Glomerular visceral epithelial cell (primary cell): Measurements from ENCODE around the gene EIF4G1.
"Not testable (repeated sequence)": the region's sequence is repeated elsewhere in the genome, so short reads cannot be mapped to it uniquely, and the experiment has no call there.

Source experiments
- DNase-seq: peaks from one replicate; pipeline ENCODE4 v3.0.0-alpha.2; 2016; ENCODE audit errors: extremely low spot score

The EIF4G1 gene, protein sequence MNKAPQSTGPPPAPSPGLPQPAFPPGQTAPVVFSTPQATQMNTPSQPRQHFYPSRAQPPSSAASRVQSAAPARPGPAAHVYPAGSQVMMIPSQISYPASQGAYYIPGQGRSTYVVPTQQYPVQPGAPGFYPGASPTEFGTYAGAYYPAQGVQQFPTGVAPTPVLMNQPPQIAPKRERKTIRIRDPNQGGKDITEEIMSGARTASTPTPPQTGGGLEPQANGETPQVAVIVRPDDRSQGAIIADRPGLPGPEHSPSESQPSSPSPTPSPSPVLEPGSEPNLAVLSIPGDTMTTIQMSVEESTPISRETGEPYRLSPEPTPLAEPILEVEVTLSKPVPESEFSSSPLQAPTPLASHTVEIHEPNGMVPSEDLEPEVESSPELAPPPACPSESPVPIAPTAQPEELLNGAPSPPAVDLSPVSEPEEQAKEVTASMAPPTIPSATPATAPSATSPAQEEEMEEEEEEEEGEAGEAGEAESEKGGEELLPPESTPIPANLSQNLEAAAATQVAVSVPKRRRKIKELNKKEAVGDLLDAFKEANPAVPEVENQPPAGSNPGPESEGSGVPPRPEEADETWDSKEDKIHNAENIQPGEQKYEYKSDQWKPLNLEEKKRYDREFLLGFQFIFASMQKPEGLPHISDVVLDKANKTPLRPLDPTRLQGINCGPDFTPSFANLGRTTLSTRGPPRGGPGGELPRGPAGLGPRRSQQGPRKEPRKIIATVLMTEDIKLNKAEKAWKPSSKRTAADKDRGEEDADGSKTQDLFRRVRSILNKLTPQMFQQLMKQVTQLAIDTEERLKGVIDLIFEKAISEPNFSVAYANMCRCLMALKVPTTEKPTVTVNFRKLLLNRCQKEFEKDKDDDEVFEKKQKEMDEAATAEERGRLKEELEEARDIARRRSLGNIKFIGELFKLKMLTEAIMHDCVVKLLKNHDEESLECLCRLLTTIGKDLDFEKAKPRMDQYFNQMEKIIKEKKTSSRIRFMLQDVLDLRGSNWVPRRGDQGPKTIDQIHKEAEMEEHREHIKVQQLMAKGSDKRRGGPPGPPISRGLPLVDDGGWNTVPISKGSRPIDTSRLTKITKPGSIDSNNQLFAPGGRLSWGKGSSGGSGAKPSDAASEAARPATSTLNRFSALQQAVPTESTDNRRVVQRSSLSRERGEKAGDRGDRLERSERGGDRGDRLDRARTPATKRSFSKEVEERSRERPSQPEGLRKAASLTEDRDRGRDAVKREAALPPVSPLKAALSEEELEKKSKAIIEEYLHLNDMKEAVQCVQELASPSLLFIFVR (N-terminal part only)

DNA sequence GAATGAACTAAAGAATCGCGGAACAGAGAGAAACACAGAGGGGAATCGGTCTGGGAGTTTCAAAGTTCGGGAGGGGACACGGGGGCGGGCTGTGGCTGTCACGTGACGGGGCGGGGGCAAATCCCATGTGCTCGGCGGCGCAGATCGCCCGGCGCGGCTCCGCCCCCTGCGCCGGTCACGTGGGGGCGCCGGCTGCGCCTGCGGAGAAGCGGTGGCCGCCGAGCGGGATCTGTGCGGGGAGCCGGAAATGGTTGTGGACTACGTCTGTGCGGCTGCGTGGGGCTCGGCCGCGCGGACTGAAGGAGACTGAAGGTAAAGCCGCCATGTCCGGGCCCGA is at the start of gene EIF4G1:
Gene EIF4G1, plus strand, starts transcription at position 244 of the 337 bp plus-strand sequence. CDS start 1,191 bp downstream, outside the sequence.
- peak; percentile 95 for DNase-seq

GRCh38 chr3:184267249-184267648 is 47.2 kb upstream of the EIF4G1 start:
- DNase-seq, result not testable (repeated sequence)

GRCh38 chr3:184272269-184272668 is 42.1 kb upstream of the EIF4G1 start:
- no peak for DNase-seq

DNA sequence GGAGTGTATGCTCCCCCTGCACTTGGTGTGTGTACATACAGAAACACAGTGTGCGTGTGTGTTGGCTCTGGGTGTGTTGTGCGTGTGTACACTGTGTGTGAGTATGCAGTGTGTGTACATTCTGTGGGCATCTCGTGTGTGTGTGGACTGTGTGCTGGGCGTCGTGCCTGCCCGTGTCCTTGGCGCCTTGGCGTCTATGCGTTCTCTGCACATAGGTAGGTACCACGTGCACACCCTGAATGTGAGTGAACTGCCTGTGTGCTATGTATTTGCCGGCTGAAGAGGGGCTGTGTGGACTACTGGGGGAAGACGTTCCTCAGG is 39.1 kb upstream of the EIF4G1 start:
- no peak for DNase-seq

- no peak for DNase-seq
Observed at GRCh38 chr3:184275961-184276910, 38.2 kb upstream of the EIF4G1 start, which contains the start of gene ECE2. Gene ECE2 (plus strand): TSS chr3:184276022. CDS start chr3:184276154, 132 bp downstream.

DNA sequence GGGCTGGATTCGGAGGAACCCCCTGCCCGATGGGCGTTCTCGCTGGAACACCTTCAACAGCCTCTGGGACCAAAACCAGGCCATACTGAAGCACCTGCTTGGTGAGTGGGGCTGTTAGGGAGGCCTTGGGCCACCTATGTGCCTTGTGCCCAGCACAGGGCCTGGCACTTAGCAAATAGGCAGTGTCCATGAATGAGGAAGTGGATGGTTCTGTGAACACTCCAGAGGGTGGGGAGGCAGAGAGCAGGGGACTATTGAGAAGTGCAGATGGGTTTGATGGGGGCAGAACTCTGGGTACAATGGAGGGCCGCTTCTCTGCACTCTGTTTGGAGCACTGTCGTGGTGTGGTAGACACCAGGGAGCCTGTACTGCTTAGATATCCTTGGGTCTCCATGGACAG is 37.0 kb upstream of the EIF4G1 start:
- DNase-seq, result no peak

- DNase-seq, result no peak
Observed at GRCh38 chr3:184282941-184283340, 31.5 kb upstream of the EIF4G1 start.

DNA sequence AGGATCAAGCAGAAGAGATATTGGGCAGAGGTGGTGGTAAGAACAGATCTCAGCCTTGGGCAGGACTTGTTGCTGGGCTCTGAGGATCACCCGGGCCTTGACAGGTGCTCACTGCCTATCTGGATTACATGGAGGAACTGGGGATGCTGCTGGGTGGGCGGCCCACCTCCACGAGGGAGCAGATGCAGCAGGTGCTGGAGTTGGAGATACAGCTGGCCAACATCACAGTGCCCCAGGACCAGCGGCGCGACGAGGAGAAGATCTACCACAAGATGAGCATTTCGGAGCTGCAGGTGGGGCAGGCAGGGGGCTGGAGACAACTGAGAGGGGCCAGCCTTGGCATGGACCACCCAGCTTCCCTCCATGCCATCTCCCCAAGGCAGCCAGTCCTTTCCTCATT is 30.7 kb upstream of the EIF4G1 start:
- DNase-seq, result no peak

GRCh38 chr3:184284696-184285095 is 29.7 kb upstream of the EIF4G1 start:
- peak; percentile 50 for DNase-seq

GRCh38 chr3:184289426-184289938 is 24.9 kb upstream of the EIF4G1 start:
- peak; percentile 60 for DNase-seq

- no peak for DNase-seq
Observed at GRCh38 chr3:184290331-184290730, 24.1 kb upstream of the EIF4G1 start.

DNA sequence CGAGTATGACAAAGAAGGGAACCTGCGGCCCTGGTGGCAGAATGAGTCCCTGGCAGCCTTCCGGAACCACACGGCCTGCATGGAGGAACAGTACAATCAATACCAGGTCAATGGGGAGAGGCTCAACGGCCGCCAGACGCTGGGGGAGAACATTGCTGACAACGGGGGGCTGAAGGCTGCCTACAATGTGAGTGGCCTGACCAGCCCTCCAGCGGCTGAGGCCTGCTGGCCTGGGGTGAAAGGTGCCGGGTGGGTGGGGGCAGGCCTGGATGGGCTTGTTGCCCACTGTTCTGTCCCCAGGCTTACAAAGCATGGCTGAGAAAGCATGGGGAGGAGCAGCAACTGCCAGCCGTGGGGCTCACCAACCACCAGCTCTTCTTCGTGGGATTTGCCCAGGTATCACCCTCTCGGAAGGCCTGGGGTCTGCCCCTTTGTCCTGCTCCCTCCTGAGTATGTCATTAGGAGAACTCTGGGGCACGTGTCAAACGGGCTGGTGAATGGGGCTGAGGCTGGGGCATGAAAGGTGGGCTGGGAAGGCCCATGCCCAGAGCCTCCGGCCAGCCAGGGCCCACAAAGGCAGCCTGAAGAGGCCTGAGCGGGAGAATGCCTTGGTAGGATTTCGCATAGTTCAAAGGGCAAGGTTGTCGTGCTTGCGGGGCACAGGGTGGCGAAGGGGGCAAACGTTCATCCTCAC is 23.2 kb upstream of the EIF4G1 start:
- no peak for DNase-seq

DNA sequence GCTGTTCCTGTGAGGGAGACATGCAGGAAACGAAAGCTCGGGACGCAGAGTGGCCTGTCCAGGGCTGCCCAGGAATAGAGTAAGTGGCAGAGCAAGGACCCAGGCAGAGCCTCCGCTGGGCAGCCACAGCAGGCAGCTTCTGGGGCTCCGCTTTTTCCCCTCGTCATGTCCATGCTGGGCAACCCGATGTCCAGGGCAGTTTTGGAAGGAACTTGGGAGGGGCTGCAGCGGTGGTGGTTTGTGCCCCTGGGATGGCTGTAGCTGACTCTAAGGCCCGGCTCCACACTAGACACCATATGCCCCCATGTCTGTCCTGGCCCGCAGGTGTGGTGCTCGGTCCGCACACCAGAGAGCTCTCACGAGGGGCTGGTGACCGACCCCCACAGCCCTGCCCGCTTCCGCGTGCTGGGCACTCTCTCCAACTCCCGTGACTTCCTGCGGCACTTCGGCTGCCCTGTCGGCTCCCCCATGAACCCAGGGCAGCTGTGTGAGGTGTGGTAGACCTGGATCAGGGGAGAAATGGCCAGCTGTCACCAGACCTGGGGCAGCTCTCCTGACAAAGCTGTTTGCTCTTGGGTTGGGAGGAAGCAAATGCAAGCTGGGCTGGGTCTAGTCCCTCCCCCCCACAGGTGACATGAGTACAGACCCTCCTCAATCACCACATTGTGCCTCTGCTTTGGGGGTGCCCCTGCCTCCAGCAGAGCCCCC is 22.5 kb upstream of the EIF4G1 start:
- DNase-seq, result no peak

GRCh38 chr3:184295771-184296170 is 18.6 kb upstream of the EIF4G1 start:
- no peak for DNase-seq

GRCh38 chr3:184296616-184297015 is 17.8 kb upstream of the EIF4G1 start:
- no peak for DNase-seq

GRCh38 chr3:184298759-184299487 is 15.5 kb upstream of the EIF4G1 start, which contains the start of gene PSMD2:
Gene PSMD2 (plus strand): TSS chr3:184299241. CDS start chr3:184299267, 26 bp downstream.
- peak; percentile 97 for DNase-seq

GRCh38 chr3:184299488-184300377 is 14.7 kb upstream of the EIF4G1 start:
- peak; percentile 27 for DNase-seq

- peak; percentile 53 for DNase-seq
Observed at GRCh38 chr3:184300378-184300720, 14.1 kb upstream of the EIF4G1 start.
